Kasumi-1 (cell line): Measurements from ENCODE around the gene KIF6.
"Not testable (repeated sequence)": the region's sequence is repeated elsewhere in the genome, so short reads cannot be mapped to it uniquely, and the experiment has no call there.

Experiments used
- DNase-seq, 2 experiments: peaks; one replicate each; lab custom pipeline; 2025; lab: John Stamatoyannopoulos, UW

Gene KIF6

GRCh38 chr6:39707962-39708683 lies 17.1 kb downstream of the KIF6 start:
- no peak for DNase-seq

- no peak for DNase-seq
These were observed 18.3 kb downstream of the KIF6 start for GRCh38 chr6:39706819-39707335.

- DNase-seq, result no peak
These were observed 22.9 kb downstream of the KIF6 start for GRCh38 chr6:39702265-39702664.

- no peak for DNase-seq
These were observed 24.8 kb downstream of the KIF6 start for GRCh38 chr6:39700362-39700761.

- no peak for DNase-seq
These were observed 26.4 kb downstream of the KIF6 start for GRCh38 chr6:39698789-39699188.

- no peak for DNase-seq
These were observed 28.0 kb downstream of the KIF6 start for GRCh38 chr6:39696986-39697788.

GRCh38 chr6:39695447-39695846 lies 29.8 kb downstream of the KIF6 start:
- DNase-seq, result no peak

- DNase-seq, result no peak
These were observed 32.0 kb downstream of the KIF6 start for GRCh38 chr6:39693206-39693605.

- DNase-seq, result no peak
These were observed 36.7 kb downstream of the KIF6 start for GRCh38 chr6:39688494-39688893.

GRCh38 chr6:39686976-39687375 lies 38.2 kb downstream of the KIF6 start:
- DNase-seq, result no peak

GRCh38 chr6:39685938-39686337 lies 39.3 kb downstream of the KIF6 start:
- no peak for DNase-seq

- no peak for DNase-seq
These were observed 39.8 kb downstream of the KIF6 start for GRCh38 chr6:39685489-39685826.

- DNase-seq, result no peak
These were observed 40.3 kb downstream of the KIF6 start for GRCh38 chr6:39684790-39685488.

GRCh38 chr6:39681674-39682121 lies 43.5 kb downstream of the KIF6 start:
- no peak for DNase-seq

GRCh38 chr6:39678914-39679313 lies 46.3 kb downstream of the KIF6 start:
- DNase-seq, result no peak

GRCh38 chr6:39677318-39677717 lies 47.9 kb downstream of the KIF6 start:
- DNase-seq, result not testable (repeated sequence)

- no peak for DNase-seq
These were observed 54.7 kb downstream of the KIF6 start for GRCh38 chr6:39670519-39670918.

GRCh38 chr6:39669973-39670342 lies 55.2 kb downstream of the KIF6 start:
- no peak for DNase-seq

- DNase-seq, result no peak
These were observed 55.8 kb downstream of the KIF6 start for GRCh38 chr6:39669207-39669972.

GRCh38 chr6:39666706-39667489 lies 58.3 kb downstream of the KIF6 start:
- DNase-seq, result no peak

GRCh38 chr6:39665861-39666260 lies 59.3 kb downstream of the KIF6 start:
- no peak for DNase-seq
